HG03064 (cell line): ENCODE measurements around the gene NKAP.

Source experiments
- ATAC-seq: cut with Tn5 transposase; IDR thresholded peaks from one replicate; pipeline ENCODE4 v1.9.1; 2021; ENCODE audit warnings: low read depth; ENCODE audit not compliant: unreplicated experiment

NKAP gene

GRCh38 chrX:119871599-119872395, 71.8 kb downstream of the NKAP start, which contains the start of the genes NDUFA1 and RNF113A:
NDUFA1 (plus strand) TSS chrX:119871832; CDS start chrX:119871912, 80 bp downstream.
RNF113A (minus strand) TSS chrX:119871733; CDS start chrX:119871613, 120 bp downstream.
- ATAC-seq: peak; percentile 86

GRCh38 chrX:119871245-119871598, 72.3 kb downstream of the NKAP start:
- ATAC-seq: peak; percentile 39
